K562 (cell line): ENCODE data around the gene TRUB2. TPM values are rescaled to one million over a fixed set of nuclear protein-coding genes. Genes with fewer than 3 reads are reported as not detected.

ENCODE experiments used
- EP400 ChIP-seq: fragments of 450-650 bp; IDR thresholded peaks from 2 replicates; pipeline ENCODE4 v1.6.1; 2017; ENCODE audit warnings: antibody characterized with exemption, mild to moderate bottlenecking, moderate library complexity
- GABPA ChIP-seq: fragments of 200-800 bp; sonication (Bioruptor generic); conservative IDR thresholded peaks from 2 replicates; pipeline ENCODE4 v1.6.1; 2016; ENCODE audit warnings: low read depth, missing genetic modification characterization, missing compliant biosample characterization
- GATA2 ChIP-seq: sonication (generic); formaldehyde crosslinking; IDR thresholded peaks from 2 replicates; pipeline ENCODE4 v1.4.0; 2020; ENCODE audit warnings: mild to moderate bottlenecking, missing genetic modification reagents
- GATAD2A ChIP-seq: fragments of 450-650 bp; IDR thresholded peaks from 2 replicates; pipeline ENCODE4 v1.6.1; 2017
- GTF2E2 ChIP-seq: fragments of 200-800 bp; sonication (Bioruptor generic); IDR thresholded peaks from 2 replicates; pipeline ENCODE4 v1.6.1; 2016; ENCODE audit warnings: missing genetic modification characterization, missing compliant biosample characterization
- POLR2A ChIP-seq: fragments of 450-650 bp; conservative IDR thresholded peaks from 2 replicates; pipeline ENCODE4 v1.6.1; 2016
- PRPF4 ChIP-seq: fragments of 200-400 bp; formaldehyde crosslinking; IDR thresholded peaks from one replicate; pipeline ENCODE4 v1.6.1; 2017; ENCODE audit warnings: low read length, low read depth, mild to moderate bottlenecking; ENCODE audit not compliant: insufficient read depth, poor library complexity, severe bottlenecking
- RBM15 ChIP-seq: fragments of 200-400 bp; formaldehyde crosslinking; IDR thresholded peaks from 2 replicates; pipeline ENCODE4 v1.6.1; 2018; ENCODE audit warnings: mild to moderate bottlenecking, low read length, moderate library complexity; ENCODE audit not compliant: insufficient read depth
- RBM39 ChIP-seq: fragments of 200-400 bp; formaldehyde crosslinking; optimal IDR thresholded peaks from 2 replicates; pipeline ENCODE3; 2018; ENCODE audit warnings: low read depth, low read length
- SMAD4 ChIP-seq: fragments of 250-450 bp; sonication (Bioruptor Pico); conservative IDR thresholded peaks from 2 replicates; pipeline ENCODE4 v1.8.0; 2021; ENCODE audit warnings: inconsistent platforms, mild to moderate bottlenecking, moderate library complexity
- SMARCB1 ChIP-seq: IDR thresholded peaks from 2 replicates; pipeline ENCODE4 v1.6.1; 2011; ENCODE audit warnings: improper control_type of control experiment, low read depth; ENCODE audit not compliant: insufficient read length
- TFAM ChIP-seq: fragments of 250-450 bp; sonication (Bioruptor Pico); conservative IDR thresholded peaks from 2 replicates; pipeline ENCODE4 v1.5.0; 2021; ENCODE audit warnings: mild to moderate bottlenecking, moderate library complexity
- ZBED1 ChIP-seq: IDR thresholded peaks from 2 replicates; pipeline ENCODE4 v1.6.1; 2014
- ZNF197 ChIP-seq: fragments of 200-800 bp; sonication (Bioruptor generic); IDR thresholded peaks from 2 replicates; pipeline ENCODE4 v1.6.1; 2016; ENCODE audit warnings: low read depth, missing genetic modification characterization, missing compliant biosample characterization
- ZNF23 ChIP-seq: fragments of 250-450 bp; sonication (Bioruptor Pico); IDR thresholded peaks from 2 replicates; pipeline ENCODE4 v1.4.0; 2020; ENCODE audit warnings: mild to moderate bottlenecking
- ZNF253 ChIP-seq: fragments of 250-450 bp; sonication (Bioruptor Pico); conservative IDR thresholded peaks from 2 replicates; pipeline ENCODE4 v1.6.1; 2021; ENCODE audit warnings: mild to moderate bottlenecking
- ZNF668 ChIP-seq: fragments of 250-450 bp; sonication (Bioruptor Pico); IDR thresholded peaks from 2 replicates; pipeline ENCODE4 v1.8.0; 2022; ENCODE audit warnings: mild to moderate bottlenecking, inconsistent platforms
- polyA plus RNA-seq, 8 experiments: library from polyadenylated mRNA; depleted of rRNA in 4 of 8; stranded (reverse) in 5 of 8; unstranded in 3 of 8; fragments of >200 nt; fragmentation: Nextera tagmentation in 2 of 8; fragmentation: Illumina TruSeq in 1 of 8; extraction: Ambion mirVana in 2 of 8; extraction: Trizol in 1 of 8; gene quantifications; 2 replicates each; pipeline versions ENCODE4 v1.2.1 to v1.2.3, GENCODE V29; 2011 to 2014; ENCODE audit warnings: inconsistent platforms in 1 of 8, missing spikeins in 1 of 8
- total RNA-seq, 7 experiments: library from RNA; depleted of rRNA in 6 of 7; stranded (reverse); fragments of >200 nt in 6 of 7; fragmentation: Illumina TruSeq in 2 of 7; extraction: Trizol in 2 of 7; gene quantifications; 2 replicates each; pipeline versions ENCODE4 v1.2.1 to v1.2.3, GENCODE V29; 2011 to 2021; ENCODE audit warnings: low replicate concordance in 1 of 7
- TF ChIP-seq, protein P1 (sequence below): fragments of 250-450 bp; sonication (Bioruptor Pico); IDR thresholded peaks from 2 replicates; pipeline ENCODE4 v1.8.0; 2022; ENCODE audit warnings: moderate library complexity, mild to moderate bottlenecking, inconsistent platforms
- TF ChIP-seq, protein P2 (sequence below): sonication (generic); formaldehyde crosslinking; IDR thresholded peaks from 2 replicates; pipeline ENCODE4 v1.8.0; 2022; ENCODE audit warnings: mild to moderate bottlenecking, missing genetic modification reagents
- TF ChIP-seq, protein P3 (sequence below): fragments of 450-650 bp; formaldehyde crosslinking; IDR thresholded peaks from 2 replicates; pipeline ENCODE4 v1.4.0; 2022; ENCODE audit warnings: missing genetic modification characterization
- TF ChIP-seq, protein P4 (sequence below): fragments of 150-350 bp; conservative IDR thresholded peaks from 2 replicates; pipeline ENCODE4 v1.6.1; 2014; ENCODE audit warnings: low read length
- TF ChIP-seq, protein P5 (sequence below): IDR thresholded peaks from 3 replicates; pipeline ENCODE4 v1.6.1; 2011; ENCODE audit warnings: borderline replicate concordance, mild to moderate bottlenecking; ENCODE audit not compliant: insufficient read length, insufficient read depth

Gene TRUB2
- total and polyA plus RNA-seq, 9 of the 15 experiments (the other 6 are each of a cell fraction or from before 2014, with no cell fraction given): 9.3 to 110 (median 63.0) TPM

DNA sequence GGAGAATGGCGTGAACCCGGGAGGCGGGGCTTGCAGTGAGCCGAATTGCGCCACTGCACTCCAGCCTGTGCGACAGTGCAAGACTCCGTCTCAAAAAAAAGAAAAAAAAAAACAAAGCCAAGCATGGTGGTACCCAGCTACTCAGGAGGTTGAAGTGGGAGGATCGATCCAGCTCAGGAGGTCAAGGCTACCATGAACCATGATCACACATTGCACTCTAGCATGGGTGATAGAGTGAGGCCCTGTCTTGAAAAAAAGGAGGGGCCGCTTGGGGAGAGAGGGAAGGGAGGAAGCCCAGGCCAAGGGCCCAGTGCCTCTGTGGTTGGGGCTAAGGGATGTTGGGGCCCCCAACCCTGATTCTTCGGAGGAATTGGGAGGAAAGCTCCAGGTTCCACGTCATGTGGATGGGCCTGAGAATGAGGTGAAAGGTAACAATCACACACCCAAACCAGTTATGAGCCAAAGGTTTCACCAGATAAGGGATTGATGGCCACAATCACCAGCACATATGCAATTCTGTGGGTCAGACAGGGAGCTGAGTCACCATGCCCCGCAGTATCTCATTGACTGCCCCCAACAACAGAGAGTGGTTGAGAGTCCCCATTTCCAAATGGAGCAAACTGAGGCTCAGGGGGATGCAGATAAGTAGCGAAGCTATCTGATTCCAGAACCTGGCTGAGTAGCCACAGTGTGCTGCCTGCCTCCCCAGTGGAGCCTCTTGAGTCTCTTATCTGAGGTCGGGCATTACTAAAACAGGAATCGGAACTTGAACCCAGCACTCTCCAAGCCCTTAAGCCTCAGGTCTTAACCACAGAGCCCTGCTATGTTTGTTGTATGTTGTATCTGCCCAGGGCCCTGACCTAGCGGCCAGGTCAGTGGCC lies 25.7 kb downstream of the TRUB2 start (continued):
- no peak for TF ChIP-seq EP400
- no peak for TF ChIP-seq ZBED1
- TF ChIP-seq, protein P1, sequence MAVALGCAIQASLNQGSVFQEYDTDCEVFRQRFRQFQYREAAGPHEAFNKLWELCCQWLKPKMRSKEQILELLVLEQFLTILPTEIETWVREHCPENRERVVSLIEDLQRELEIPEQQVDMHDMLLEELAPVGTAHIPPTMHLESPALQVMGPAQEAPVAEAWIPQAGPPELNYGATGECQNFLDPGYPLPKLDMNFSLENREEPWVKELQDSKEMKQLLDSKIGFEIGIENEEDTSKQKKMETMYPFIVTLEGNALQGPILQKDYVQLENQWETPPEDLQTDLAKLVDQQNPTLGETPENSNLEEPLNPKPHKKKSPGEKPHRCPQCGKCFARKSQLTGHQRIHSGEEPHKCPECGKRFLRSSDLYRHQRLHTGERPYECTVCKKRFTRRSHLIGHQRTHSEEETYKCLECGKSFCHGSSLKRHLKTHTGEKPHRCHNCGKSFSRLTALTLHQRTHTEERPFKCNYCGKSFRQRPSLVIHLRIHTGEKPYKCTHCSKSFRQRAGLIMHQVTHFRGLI (CRISPR knock-in tag): no peak
- no peak for TF ChIP-seq RBM15
- TF ChIP-seq PRPF4: no peak
- TF ChIP-seq, protein P2, sequence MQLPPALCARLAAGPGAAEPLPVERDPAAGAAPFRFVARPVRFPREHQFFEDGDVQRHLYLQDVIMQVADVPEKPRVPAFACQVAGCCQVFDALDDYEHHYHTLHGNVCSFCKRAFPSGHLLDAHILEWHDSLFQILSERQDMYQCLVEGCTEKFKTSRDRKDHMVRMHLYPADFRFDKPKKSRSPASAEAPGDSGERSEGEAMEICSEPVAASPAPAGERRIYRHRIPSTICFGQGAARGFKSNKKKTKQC (CRISPR knock-in tag): no peak
- no peak for TF ChIP-seq GATAD2A
- no peak for TF ChIP-seq RBM39
- no peak for TF ChIP-seq ZNF197
- TF ChIP-seq SMAD4 (CRISPR knock-in tag): peak; percentile 99
- TF ChIP-seq, protein P3, sequence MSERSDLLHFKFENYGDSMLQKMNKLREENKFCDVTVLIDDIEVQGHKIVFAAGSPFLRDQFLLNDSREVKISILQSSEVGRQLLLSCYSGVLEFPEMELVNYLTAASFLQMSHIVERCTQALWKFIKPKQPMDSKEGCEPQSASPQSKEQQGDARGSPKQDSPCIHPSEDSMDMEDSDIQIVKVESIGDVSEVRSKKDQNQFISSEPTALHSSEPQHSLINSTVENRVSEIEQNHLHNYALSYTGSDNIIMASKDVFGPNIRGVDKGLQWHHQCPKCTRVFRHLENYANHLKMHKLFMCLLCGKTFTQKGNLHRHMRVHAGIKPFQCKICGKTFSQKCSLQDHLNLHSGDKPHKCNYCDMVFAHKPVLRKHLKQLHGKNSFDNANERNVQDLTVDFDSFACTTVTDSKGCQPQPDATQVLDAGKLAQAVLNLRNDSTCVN: no peak; the same call in 1 of the 2 replicates
- no peak for TF ChIP-seq POLR2A
- peak; percentile 74; the same call in 1 of the 2 replicates for TF ChIP-seq ZNF668 (CRISPR knock-in tag)
- no peak for TF ChIP-seq GATA2 (CRISPR knock-in tag)
- TF ChIP-seq TFAM: no peak
- TF ChIP-seq, protein P4, sequence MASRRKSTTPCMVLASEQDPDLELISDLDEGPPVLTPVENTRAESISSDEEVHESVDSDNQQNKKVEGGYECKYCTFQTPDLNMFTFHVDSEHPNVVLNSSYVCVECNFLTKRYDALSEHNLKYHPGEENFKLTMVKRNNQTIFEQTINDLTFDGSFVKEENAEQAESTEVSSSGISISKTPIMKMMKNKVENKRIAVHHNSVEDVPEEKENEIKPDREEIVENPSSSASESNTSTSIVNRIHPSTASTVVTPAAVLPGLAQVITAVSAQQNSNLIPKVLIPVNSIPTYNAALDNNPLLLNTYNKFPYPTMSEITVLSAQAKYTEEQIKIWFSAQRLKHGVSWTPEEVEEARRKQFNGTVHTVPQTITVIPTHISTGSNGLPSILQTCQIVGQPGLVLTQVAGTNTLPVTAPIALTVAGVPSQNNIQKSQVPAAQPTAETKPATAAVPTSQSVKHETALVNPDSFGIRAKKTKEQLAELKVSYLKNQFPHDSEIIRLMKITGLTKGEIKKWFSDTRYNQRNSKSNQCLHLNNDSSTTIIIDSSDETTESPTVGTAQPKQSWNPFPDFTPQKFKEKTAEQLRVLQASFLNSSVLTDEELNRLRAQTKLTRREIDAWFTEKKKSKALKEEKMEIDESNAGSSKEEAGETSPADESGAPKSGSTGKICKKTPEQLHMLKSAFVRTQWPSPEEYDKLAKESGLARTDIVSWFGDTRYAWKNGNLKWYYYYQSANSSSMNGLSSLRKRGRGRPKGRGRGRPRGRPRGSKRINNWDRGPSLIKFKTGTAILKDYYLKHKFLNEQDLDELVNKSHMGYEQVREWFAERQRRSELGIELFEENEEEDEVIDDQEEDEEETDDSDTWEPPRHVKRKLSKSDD: no peak
- no peak for TF ChIP-seq GABPA (tag)
- peak; percentile 99 for TF ChIP-seq SMARCB1
- no peak for TF ChIP-seq ZNF253 (CRISPR knock-in tag)
- TF ChIP-seq, protein P5, sequence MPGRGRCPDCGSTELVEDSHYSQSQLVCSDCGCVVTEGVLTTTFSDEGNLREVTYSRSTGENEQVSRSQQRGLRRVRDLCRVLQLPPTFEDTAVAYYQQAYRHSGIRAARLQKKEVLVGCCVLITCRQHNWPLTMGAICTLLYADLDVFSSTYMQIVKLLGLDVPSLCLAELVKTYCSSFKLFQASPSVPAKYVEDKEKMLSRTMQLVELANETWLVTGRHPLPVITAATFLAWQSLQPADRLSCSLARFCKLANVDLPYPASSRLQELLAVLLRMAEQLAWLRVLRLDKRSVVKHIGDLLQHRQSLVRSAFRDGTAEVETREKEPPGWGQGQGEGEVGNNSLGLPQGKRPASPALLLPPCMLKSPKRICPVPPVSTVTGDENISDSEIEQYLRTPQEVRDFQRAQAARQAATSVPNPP: no peak
- no peak for TF ChIP-seq GTF2E2 (tag)
- no peak for TF ChIP-seq ZNF23
